Activated CD8-positive, alpha-beta memory T cell treated with anti-CD3 and anti-CD28 coated beads, Interleukin-2, amount 50 U/mL, for 24 hours (primary cell): ENCODE data around the gene RP2.

Experiments used
- DNase-seq: peaks from one replicate; pipeline ENCODE4 v3.0.0-alpha.2; 2020; ENCODE audit errors: extremely low read depth

Gene RP2

GRCh38 chrX:46920235-46920634 is 83.4 kb downstream of the RP2 start:
- no peak for DNase-seq

- DNase-seq: no peak
Measured at GRCh38 chrX:46922611-46923010, 85.8 kb downstream of the RP2 start.

GRCh38 chrX:46927718-46928117 is 90.9 kb downstream of the RP2 start:
- DNase-seq: no peak

- DNase-seq: no peak
Measured at GRCh38 chrX:46929439-46930261, 92.8 kb downstream of the RP2 start.
